Left kidney (tissue), 8 donors: ENCODE measurements around the gene ZYG11B. TPM values are rescaled to one million over a fixed set of nuclear protein-coding genes. Genes with fewer than 3 reads are reported as not detected.
"Not testable (repeated sequence)": the region's sequence is repeated elsewhere in the genome, so short reads cannot be mapped to it uniquely, and the experiment has no call there.

Source experiments
- DNase-seq: peaks from one replicate; pipeline ENCODE4 v3.0.0-alpha.2; 2013
- long read RNA-seq, 8 donors: transcript quantifications; one replicate each; lab custom pipeline, GENCODE V29; 2026
- polyA plus RNA-seq: library from polyadenylated mRNA; unstranded; fragments of 120-200 nt; gene quantifications from one replicate; pipeline ENCODE4 v1.2.1, GENCODE V29; 2013; ENCODE audit not compliant: insufficient read length

Gene ZYG11B
- polyA plus RNA-seq = 30.9 TPM
- long read RNA-seq, donor 1, full-length matches to known transcripts = 4 of 10 reads
- long read RNA-seq, donor 1, partial matches to known transcripts = 0 of 10 reads
- long read RNA-seq, donor 1, other reads (novel, unspliced or antisense) = 6 of 10 reads
- long read RNA-seq, donor 2, full-length matches to known transcripts = 7 of 7 reads
- long read RNA-seq, donor 2, partial matches to known transcripts = 0 of 7 reads
- long read RNA-seq, donor 2, other reads (novel, unspliced or antisense) = 0 of 7 reads
- long read RNA-seq, donor 3, full-length matches to known transcripts = 9 of 9 reads
- long read RNA-seq, donor 3, partial matches to known transcripts = 0 of 9 reads
- long read RNA-seq, donor 3, other reads (novel, unspliced or antisense) = 0 of 9 reads
- long read RNA-seq, donor 4, partial matches to known transcripts = 249 of 249 reads
- long read RNA-seq, donor 4, other reads (novel, unspliced or antisense) = 0 of 249 reads
- long read RNA-seq, donor 5, partial matches to known transcripts = 0 of 14 reads
- long read RNA-seq, donor 5, other reads (novel, unspliced or antisense) = 14 of 14 reads
- long read RNA-seq, donor 6, full-length matches to known transcripts = 4 of 4 reads
- long read RNA-seq, donor 6, partial matches to known transcripts = 0 of 4 reads
- long read RNA-seq, donor 6, other reads (novel, unspliced or antisense) = 0 of 4 reads
- long read RNA-seq, donor 7, full-length matches to known transcripts = 5 of 577 reads
- long read RNA-seq, donor 7, partial matches to known transcripts = 572 of 577 reads
- long read RNA-seq, donor 7, other reads (novel, unspliced or antisense) = 0 of 577 reads
- long read RNA-seq, donor 8 = 0 reads

DNA sequence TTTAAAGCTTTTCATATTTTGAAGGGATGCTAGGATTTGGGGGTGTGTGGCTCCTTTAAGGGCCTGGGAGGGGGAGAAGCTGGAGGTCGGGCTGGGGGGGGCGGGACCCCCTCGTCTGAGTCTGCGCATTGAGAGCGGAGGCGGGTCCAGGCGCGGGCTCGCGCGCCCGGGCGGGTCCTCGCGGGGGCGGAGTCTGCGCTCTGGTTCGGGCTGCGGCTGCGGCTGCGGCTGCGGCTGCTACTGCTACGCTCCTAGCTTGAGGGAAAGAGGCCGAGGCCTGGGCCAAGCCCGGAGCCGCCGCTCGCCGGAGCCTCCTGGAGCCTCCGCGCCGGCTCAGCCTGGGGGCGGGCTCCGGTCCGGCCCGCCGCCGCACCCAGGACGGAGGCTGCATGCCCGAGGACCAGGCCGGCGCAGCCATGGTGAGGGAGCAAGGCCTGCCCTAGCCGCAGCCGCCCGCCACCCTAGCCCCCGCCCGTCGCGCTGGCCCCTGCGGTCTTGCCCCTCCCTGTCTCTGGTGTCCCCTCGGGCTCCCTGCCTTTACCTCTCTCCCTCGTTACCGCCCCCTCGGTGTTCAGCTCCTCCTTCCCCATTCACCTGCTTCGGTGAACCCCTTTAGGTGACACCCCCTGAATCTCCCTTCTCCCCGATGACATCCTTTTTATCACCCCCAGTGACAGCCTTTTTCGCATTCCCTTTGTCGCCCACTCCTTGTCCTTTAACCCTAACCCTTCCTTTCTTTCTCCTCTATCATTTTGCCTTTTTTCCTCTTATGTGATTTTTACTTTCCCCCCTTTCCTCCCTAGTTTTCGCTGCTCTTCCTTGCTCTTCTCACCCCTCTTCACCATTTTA lies at the start of gene ZYG11B:
Gene ZYG11B (plus strand): TSS at position 189 of the 849 bp plus-strand sequence. CDS start 201 bp downstream, at position 390.
- DNase-seq = peak; percentile 92

DNA sequence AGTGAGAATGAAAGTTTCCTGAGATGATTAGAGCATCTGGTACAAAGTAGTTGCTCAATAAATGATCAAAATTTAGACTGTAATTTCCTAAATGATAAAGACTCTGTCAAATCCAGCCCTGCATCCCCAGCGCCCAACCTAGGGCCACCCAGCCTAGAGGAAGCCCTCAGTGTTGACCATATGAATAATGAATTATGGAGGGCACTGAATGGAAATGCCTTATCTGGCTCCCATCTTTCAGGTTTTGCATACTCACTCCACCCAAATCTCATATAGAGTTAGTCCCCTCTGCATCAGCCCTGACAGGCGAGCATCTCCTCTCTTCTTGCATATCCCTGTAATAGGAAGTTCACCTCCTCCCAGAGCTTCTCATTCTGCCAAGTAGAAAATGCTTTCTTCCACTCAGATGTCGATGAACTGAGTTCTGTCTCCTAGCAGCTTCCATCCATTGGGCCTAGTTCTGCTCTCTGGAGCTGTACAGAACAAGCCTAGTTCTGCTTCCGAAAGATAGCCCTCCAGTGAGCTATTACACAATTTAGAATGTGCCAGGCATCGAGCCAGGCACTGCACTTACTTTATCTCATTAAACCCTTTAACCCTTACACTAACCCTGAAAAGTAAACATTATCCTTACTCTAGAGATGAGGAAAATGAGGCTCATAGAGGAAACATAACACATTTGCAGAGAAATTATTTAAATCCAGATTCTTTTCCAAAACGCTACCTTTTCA lies 49.0 kb upstream of the ZYG11B start:
- no peak for DNase-seq

DNA sequence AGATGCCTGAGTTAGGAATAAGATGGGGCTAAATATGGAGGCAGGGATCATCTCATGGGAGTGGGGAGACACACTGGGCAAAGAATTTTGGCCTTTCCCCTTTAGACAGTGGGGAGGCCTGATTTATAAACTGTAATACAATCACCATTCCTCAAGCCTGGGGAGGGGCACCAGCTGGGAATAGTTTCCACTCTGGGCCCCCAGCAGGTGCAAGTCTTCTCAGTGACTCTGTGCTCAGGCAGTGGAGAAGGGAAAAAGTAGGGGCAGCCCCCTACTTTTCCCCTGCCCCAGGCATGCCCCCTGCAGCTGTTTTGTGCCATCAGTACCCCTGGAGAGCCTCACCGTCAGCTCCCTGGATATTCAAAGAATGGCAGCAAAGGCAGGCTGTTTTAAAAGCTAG lies 47.2 kb upstream of the ZYG11B start:
- no peak for DNase-seq

- no peak for DNase-seq
Measured at GRCh38 chr1:52679498-52679897, 46.8 kb upstream of the ZYG11B start.

DNA sequence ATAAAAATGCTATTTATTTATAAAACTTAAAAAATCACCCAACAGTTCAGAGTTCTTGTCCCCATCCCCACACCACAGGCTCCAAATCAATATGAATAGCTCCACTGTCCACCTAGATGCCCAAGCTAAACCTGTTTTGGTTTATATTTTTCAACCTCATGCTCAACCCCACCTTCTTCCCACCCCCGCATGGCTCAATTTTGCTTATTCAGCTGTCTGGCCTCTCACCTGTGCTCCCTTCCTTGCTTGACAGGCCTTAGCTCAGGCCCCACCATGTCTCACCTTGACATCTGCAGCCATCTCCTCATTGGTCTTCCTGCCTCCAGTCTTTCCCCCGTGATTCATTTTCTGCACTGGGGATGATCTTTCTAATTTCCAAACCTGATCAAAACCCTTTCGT lies 45.9 kb upstream of the ZYG11B start:
- no peak for DNase-seq

GRCh38 chr1:52681136-52681535 lies 45.1 kb upstream of the ZYG11B start:
- no peak for DNase-seq

- DNase-seq = no peak
Measured at GRCh38 chr1:52683367-52683940, 42.8 kb upstream of the ZYG11B start.

DNA sequence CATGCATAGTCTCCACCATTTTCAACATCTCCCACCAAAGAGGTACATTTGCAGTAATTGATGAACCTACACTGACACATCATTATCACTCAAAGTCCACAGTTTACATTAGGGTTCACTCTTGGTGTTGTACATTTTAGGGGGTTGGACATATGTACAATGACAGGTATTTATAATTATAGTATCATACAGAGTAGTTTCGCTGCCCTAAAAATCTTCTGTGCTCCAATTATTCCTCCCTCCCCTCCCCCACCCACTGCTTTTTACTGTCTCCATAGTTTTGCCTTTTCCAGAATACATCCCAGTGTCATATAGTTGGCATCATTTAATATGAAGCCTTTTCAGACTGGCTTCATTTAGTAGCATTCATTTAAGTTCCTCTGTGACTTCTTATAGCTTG lies 41.7 kb upstream of the ZYG11B start:
- no peak for DNase-seq

DNA sequence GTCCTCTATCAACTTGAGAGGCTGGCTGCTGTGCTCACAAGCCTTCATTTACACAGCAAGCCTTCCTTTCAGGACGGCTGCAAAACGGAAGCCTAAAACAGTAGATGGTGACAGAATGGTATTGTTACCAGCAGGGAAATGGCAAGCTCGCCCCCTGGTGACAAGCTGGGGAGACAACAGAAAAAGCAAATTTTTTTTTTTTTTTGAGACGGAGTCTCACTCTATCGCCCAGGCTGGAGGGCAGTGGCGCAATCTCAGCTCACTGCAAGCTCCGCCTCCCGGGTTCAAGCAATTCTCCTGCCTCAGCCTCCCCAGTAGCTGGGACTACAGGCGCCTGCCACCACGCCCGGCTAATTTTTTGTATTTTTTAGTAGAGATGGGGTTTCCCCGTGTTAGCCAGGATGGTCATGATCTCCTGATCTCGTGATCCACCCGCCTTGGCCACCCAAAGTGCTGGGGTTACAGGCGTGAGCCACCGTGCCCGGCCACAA lies 39.9 kb upstream of the ZYG11B start:
- DNase-seq = peak; percentile 59

GRCh38 chr1:52686830-52687229 lies 39.4 kb upstream of the ZYG11B start:
- no peak for DNase-seq

- DNase-seq = no peak
Measured at GRCh38 chr1:52691821-52692220, 34.4 kb upstream of the ZYG11B start.

GRCh38 chr1:52692697-52693096 lies 33.6 kb upstream of the ZYG11B start:
- no peak for DNase-seq

- not testable (repeated sequence) for DNase-seq
Measured at GRCh38 chr1:52693351-52693750, 32.9 kb upstream of the ZYG11B start.

DNA sequence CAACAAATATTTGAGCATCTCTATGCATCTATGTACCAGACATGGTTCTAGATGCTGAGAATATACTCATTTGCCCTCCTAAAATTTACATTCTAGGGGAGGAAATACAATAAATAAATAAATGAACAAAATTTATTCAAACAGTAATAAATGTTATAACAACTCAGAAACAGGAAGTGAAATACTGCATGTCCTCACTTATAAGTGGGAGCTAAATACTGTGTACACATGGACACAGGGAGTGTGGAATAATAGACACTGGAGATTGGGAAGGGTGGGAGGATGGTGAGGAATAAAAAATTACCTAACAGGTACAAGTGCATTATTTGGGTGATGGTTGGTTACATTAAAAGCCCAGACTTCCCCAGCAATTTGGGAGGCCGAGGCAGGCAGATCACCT lies 32.4 kb upstream of the ZYG11B start:
- DNase-seq = no peak

DNA sequence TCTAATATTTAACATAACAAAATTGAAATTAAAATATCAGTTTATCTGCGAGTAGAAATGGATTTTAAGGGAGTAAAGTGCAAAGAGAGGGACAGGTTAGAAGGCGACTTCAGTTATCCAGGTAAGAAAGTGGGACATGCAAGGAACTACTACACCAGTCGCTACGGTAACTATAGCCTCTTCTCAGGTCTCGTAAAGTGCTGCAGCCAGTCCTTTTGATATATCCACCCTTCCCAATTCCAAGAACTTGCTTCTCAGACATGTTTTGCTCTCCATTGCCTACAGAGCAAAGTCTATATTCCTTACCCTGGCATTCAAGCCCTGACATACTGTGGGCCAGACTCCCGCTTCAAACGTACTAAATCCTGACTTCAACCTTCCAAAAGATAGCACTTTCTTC lies 30.6 kb upstream of the ZYG11B start:
- no peak for DNase-seq

DNA sequence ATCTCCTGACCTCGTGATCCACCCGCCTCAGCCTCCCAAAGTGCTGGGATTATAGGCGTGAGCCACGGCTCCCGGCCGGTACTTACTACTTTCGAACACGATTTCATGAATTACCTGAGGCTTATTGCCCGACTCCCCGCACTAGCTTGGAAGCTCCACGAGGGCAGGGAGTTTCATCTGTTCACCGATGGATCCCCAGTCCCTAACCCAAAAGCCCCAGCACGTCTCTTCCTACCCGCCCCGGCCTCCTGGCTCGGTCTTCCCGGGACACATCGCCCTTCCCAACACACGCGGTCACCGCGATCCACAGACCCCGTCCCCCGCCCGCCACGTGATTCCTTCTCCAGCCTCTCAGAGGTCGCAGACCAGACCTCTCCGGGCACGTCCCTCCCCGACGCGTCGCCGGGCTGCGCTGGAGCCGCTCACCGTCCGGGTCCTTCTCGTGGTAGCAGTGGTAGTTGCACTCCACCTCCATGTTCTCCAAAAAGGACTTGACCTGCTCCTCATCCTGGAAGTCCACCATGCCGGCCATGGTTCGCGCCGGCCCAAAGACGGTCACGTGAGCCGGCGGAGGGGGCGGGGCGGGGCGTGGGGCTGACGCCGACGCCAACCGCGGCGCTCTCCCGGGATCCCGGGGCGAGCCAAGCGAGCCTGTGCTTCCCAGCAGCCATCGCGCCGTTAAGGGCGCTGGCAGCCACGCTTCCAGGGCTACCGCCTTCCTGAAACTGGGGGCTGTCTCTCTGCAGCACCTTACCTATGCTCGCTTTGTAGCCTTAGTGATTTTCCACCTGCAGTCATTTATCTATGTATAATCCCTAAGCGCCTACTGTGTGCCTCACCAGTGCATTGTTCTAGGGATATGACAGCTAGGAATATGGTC lies 28.2 kb upstream of the ZYG11B start, which contains the start of gene COA7:
Gene COA7 (minus strand): TSS at position 553 of the 880 bp plus-strand sequence. CDS start 21 bp downstream, at position 532.
- peak; percentile 86 for DNase-seq

DNA sequence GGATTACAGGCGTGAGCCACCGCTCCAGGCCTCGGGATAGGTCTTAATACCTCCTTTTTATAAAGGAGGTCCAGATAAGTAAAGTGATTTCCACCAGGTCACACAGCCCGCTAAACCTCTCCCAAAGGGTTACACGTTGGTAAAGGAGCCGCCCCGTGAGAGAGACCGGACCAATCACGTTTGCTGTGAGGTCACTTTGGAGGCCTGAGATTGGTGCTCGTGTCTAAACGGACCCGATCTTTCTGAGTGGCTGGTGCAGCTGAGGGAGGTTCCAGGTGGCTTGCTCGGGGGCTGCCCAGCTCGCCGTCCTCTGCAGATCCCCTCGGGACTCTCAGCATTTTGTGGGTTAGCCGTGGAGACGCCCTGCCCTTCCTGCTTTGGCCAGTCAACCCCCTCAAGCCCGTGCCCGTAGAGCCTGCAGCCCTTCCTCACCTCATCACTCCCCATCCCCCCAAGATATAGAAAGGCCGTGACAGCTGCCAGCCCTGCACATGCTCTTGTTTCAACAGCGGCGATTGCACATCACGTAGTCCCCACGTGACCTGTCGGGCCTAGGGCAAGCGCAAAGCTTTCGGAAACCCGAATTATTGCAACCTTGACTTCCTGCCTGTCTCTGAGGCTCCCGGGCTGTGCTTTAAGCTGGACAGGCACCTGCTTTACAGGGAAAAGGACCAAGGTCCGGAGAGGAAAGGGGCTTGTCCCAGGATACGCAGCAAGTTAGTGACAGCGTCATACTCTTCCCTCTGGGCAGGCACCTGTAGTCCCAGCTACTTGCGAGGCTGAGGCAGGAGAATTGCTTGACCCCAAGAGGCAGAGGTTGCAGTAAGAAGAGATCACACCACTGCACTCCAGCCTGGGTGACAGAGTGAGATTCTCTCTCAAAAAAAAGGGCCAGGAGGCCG lies 23.1 kb upstream of the ZYG11B start:
- peak; percentile 91 for DNase-seq

DNA sequence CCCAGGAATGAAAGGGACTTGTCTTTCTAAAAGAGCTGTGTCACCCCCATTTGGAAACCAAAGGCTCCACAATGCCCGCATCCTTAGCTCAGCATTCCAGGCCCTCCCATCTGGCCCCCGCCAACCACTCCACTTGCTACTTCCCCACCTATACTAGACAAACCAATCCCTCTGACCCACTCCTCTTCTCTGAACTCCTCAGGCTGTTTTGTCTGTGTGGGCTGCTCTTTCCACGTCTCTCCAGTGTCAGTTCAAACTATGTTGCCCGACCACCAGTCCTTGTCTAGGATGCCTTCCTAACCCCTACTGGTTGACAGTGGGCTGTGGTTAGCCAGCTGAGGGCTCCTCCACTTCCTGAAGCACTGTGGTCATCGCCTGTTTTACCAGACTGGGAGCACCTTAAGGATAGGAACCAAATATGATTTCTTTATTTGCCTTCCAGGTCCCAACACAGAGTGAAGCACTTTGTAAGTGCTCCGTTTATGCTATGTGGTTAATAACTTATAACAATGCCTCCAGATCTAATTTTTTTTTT lies 20.1 kb upstream of the ZYG11B start:
- no peak for DNase-seq
